K562 treated with DMSO at 1 percent for 24 hours (cell line): ENCODE data around the gene DAZAP2. TPM values are rescaled to one million over a fixed set of nuclear protein-coding genes. Genes with fewer than 3 reads are reported as not detected.

ENCODE experiments used
- total RNA-seq: library from RNA; unstranded; fragments of 300-600 nt; gene quantifications from 2 replicates; pipeline ENCODE4 v1.2.3, GENCODE V29; 2022; ENCODE audit warnings: low read depth; ENCODE audit not compliant: insufficient read depth

The DAZAP2 gene
- total RNA-seq, result 252 TPM in 2 replicates

DNA sequence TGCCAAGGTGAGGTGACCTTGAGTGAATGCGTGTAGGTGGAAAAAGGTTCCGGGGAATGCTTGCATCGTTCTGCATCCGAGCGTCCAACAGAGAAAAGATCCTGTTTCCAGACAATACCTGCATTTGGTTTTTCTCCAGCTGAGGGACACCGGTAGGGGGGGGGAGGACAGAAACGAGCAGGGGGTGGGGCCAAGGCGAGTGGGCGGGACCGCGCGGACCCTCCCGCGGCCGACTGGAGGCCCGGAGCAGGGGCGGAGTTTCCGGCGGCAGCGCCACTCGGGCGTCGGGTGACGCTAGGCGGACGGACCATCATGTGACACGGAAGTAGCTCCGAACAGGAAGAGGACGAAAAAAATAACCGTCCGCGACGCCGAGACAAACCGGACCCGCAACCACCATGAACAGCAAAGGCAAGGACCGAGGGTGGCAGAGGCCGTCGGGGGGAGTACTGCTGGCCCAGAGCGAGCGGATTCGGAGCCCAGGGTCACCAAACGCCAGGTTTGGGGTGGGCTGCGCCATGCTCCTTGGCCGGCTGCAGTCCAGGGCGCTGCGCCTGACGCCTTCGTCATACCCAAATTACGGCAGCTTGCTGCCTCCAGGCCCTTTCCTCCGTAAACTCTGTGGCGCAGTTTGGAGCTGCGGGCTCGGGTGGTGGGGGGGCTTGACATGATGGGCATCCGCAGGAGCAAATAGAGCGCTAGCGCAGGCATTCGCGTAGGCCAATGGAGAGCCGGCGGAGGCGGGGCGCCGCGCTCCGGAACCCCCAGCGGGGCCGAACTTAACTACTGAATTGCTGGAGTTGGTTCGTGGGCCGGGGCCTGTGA, at the start of gene DAZAP2:
TSS of gene DAZAP2 (plus strand) at position 317 of the 825 bp plus-strand sequence. CDS start at position 399, 82 bp downstream.

GRCh38 chr12:51217968-51218606, 20.5 kb upstream of the DAZAP2 start, which contains the start of gene POU6F1:
Gene POU6F1 (minus strand): TSS chr12:51218062. CDS start chr12:51206836, 11,226 bp downstream.

GRCh38 chr12:51270067-51270950, 31.7 kb downstream of the DAZAP2 start, which contains the start of gene SMAGP:
Gene SMAGP (minus strand): TSS chr12:51270415. CDS start chr12:51269278, 1,137 bp downstream.

Other genes with a start within 250 kb of the DAZAP2 start
- gene SLC11A2, start 212.4 kb upstream of the DAZAP2 start, total RNA-seq, result 19.8 and 20.7 TPM in 2 replicates
- gene LETMD1, start 190.5 kb upstream of the DAZAP2 start, total RNA-seq, result 96.5 and 101 TPM in 2 replicates
- gene CSRNP2, start 155.2 kb upstream of the DAZAP2 start, total RNA-seq, result 21.6 and 28.9 TPM in 2 replicates
- gene TFCP2, start 65.7 kb upstream of the DAZAP2 start, total RNA-seq, result 13.5 and 17.2 TPM in 2 replicates
- 3.2 and 3.3 TPM in 2 replicates for gene POU6F1, start 20.8 kb upstream of the DAZAP2 start, total RNA-seq
- 23.6 and 25.7 TPM in 2 replicates for gene SMAGP, start 31.6 kb downstream of the DAZAP2 start, total RNA-seq
- 0.32 and 0.41 TPM in 2 replicates for gene BIN2, start 85.3 kb downstream of the DAZAP2 start, total RNA-seq
- not detected in 2 replicates for gene CELA1, start 107.9 kb downstream of the DAZAP2 start, total RNA-seq
- gene GALNT6, start 152.6 kb downstream of the DAZAP2 start, total RNA-seq, result 9.9 and 10.1 TPM in 2 replicates
- gene SLC4A8, start 186.0 kb downstream of the DAZAP2 start, total RNA-seq, result 0.05 TPM in 1 of 2 replicates, not detected in the other